GM21723 (cell line): Measurements from ENCODE around the gene GATA6.

Source experiments
- ATAC-seq: cut with Tn5 transposase; IDR thresholded peaks from one replicate; pipeline ENCODE4 v1.9.1; 2021; ENCODE audit warnings: mild to moderate bottlenecking, moderate library complexity; ENCODE audit not compliant: unreplicated experiment

Gene GATA6

DNA sequence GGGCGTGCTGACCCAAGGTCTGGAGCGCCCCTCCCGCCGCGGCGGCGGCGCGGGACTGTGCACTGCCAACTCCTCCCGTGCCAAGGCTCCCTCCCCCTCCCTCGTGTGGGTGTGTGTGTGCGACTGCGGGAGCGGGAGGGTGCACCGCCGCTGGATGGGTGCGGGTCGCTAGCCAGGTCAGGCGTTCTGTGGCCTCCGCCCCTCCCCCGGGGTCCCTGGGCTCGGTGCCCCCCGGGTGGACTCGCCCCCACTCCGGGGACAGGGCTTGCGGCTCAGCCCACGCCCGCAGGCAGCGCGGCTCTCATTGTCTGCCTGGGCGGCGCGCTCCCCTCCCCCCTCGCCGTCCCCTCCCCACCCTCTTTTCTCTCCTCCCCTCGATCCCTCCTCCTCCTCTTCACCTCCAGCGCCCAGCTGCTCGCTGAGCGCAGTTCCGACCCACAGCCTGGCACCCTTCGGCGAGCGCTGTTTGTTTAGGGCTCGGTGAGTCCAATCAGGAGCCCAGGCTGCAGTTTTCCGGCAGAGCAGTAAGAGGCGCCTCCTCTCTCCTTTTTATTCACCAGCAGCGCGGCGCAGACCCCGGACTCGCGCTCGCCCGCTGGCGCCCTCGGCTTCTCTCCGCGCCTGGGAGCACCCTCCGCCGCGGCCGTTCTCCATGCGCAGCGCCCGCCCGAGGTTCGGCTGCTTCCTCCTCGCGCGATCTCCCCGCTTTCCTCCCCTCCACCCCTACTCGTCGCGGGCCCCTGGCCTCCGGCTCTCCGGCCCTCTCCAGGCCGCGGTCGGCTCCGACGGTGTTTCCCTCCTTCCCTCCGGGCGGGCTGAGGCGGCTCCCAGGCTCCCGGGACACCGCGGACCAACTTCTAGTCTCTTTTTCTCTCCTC, at the start of gene GATA6:
Gene GATA6 (plus strand): TSS at position 579 of the 878 bp plus-strand sequence. CDS start 1,556 bp downstream, outside the sequence.
- ATAC-seq, result peak; percentile 59

DNA sequence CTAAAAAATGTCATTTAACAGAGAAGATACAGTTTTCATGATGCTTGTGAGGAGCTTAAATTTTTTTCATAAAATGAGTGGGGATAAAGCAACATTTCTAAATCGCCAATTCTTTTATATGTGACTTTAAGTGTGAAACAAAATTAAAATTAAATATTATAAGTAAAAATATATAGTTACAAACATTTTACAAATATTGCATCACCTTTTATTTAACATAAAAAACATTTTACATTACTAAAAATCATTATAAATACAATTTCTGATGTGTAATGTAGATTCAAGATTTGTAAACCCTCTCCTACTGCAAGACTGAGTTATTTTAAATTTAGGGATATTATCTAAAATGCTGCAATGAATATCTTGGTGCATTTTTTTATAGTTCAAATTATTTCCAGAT, 44.4 kb upstream of the GATA6 start:
- ATAC-seq, result no peak

DNA sequence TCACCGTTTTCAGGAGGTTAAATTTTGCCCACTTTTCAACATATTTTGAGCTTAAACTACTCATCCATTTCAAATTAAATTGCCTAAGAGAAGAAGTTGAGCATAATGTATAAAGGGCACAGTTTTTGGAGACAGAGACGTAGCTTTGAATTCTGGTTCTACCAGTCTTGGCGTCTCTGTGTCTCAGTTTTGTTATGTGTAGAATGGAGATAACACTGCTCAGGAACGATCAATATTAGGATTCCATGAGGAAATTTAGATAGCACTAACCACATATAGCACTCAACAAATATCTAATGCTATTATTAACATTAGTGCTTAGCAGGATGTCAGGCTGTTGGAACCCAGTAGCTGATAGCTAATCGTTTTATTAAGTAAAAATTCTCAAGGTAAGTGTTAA, 40.4 kb upstream of the GATA6 start:
- no peak for ATAC-seq

DNA sequence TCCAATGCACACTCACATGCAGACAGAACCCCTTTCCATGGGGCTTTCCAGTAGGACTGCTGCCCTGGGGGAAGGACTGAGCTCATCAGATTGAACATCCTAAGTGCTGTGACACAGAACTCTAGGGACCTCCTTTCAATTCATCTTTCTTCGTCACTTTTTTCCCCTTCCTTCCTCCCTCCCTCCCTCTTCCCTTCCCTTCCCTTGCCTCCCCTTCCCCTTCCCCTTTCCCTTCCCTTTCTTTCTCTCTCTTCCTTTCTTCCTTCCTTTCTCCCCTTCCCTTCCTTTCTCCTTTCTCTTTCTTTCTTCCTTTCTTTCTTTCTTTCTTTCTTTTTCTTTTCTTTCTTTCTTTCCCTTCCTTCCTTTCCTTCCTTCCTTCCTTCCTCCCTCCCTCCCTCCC, 39.6 kb upstream of the GATA6 start:
- ATAC-seq, result no peak

DNA sequence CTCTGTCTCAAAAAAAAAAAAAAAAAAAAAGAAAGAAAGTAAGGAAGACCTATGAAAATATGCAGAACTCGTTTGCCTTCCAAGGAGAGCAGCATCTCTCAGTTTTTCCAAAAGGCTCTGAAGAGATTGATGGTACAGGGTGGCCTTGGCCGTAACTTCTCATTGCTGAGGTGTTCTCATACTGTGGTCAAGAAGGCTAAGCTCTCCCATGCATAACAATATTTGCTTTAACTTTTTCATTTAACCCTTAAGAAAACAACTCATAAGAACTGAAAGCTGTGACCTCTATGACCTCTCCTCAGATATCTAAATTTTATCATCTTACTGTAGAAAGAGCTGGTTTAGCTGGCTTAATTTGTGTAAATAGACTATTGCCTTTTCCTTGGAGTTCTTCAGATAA, 37.1 kb upstream of the GATA6 start:
- no peak for ATAC-seq

DNA sequence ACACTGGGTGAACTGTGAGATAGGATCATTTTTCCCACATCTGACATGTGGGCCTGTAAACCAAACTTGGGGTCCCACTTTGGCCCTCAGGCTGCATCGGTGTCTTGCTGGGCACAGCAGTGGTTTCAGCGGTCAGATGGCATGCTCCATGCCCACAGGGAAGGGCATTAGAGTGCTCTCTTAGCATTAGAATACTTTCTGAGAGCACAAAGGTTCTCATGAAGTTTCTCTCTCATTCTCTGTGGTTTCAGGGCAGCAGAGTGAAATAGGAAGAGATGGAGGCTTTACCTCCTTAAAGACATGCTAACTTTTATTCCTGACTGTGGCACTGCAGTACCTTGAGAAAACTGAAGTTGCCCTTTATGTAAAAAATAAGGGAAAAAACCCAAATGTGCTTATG, 36.6 kb upstream of the GATA6 start:
- ATAC-seq, result no peak

DNA sequence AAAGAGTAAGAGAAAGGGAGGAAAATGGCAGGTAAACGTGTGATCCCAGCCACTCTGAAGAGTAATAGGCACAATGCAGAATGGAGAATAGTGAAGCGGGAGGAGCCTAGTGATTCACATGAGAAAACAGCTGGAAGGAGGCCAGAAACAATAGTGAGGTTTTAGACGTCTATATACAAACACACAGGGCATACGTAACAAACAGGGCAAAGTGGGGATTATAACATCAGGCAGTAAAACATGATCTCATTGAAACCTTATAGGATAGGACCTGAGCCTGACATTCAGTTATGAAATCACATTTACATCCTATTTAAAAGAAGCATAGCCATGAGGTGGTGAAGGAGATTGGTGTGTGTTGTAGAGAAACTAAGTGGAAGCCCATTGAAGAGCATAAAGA, 33.0 kb upstream of the GATA6 start:
- ATAC-seq, result no peak

DNA sequence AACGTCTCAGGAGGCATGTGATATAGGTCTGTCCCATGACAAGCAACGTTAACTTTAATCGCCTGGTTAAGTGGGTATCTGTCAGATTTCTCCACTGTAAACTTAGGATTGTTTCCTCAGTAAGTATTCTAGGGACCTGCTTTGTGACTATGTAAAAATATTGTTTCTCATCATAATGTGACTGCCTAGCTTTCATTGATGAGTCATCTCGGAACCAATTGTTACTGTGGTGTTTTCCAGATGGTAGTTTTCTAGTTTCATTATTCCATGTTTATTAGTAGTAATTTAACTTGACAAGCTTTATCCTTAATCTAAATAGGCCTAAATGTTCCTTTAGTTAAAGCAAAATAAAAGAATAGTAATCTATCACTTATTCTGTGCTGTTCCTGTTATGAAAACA, 28.2 kb upstream of the GATA6 start:
- no peak for ATAC-seq

DNA sequence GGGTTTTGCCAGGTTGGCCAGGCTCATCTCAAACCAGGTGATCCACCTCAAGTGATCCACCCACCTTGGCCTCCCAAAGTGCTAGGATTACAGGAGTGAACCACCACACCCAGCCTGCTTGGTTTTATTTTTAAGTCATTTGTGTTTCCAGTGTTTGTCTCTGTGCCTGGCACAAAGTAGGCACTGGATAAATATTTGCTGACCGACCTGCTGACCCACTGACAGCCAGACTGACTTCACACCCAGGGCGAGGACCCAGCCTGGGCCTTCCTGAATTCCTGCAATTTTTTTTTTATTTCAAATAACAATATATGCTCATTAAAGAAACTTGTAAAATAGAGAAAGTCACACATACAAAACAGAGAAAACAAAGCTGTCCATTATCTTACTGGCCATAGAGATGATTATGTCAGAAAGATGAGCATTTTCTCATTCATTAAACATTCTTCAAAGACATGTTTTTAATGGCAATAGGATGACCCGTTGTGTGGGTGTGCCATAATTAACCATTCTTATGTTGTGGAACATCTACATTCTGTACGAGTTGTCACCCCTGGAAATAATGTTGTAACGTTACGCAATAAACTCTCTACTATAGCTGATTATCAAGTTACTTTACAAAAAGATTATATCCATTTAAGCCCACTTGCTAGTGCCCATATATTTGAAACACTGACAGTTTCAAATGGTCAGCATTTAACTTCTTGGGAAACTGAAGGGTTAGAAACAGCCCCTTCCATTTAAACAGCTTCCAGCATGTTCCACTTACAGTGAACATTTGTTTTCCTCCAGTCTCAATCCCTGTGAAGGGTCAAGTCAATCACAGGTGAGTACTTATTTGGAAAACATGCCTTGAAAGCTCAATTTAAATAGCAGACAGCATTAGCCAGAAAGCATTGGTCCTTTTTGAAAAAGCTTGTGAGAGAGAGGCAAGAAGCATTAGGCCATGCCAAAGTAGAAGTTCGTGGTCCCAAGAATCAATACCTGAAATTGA, 25.7 kb upstream of the GATA6 start:
- ATAC-seq, result no peak

DNA sequence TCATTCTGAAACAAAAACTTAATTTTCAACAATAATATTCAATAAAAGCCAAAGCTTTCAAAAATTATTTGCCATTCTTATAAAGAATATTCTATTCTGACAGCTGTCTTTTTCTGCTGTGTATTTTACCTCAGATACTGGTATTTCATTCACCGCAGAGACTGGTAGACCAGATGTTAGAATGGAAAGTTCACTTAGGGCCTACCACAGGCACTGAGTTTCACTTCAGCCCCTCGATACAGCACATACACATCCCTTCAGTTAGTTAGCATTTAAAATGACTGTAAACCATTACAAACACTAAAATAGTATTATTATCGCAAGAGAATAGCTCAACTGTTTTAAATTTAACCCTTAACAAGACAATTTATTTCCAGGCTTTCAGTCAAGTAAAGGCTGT, 24.2 kb upstream of the GATA6 start:
- no peak for ATAC-seq

DNA sequence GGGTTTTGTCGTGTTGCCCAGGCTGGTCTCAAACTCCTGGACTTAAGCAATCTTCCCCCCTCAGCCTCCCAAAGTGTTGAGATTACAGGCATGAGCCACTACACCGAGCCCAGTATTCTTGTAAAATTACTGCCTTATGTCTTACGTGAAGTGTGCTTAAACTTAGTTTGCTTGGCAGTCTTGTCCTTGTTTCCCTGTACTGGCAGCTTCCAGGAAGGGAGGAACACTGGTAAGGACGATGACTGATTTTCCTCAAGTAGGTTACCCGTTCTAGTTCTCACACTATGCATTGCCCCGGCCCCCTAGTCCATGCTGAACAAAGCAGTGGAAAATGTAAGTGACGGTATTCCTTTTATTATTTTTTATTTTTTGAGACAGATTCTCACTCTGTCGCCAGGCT, 19.7 kb upstream of the GATA6 start:
- ATAC-seq, result no peak

DNA sequence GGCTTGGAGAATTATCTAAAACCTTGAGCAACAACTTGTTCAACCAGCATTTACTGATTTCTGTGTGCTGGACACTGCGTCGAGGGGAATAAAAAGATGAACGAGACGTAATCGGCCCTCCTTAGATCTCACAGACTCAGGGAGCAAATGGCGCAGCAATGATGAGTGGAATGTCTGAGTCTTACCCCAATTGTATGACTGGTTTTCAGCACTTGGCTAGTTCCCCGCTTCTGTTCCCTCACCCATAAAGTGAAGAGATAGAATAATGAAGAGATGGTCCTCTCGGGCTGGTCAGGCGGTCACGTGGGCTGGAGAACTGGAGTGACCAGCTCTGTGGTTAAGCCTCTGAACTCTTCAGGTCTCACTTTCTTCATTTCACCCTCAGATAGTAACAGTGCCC, 17.3 kb upstream of the GATA6 start:
- no peak for ATAC-seq

DNA sequence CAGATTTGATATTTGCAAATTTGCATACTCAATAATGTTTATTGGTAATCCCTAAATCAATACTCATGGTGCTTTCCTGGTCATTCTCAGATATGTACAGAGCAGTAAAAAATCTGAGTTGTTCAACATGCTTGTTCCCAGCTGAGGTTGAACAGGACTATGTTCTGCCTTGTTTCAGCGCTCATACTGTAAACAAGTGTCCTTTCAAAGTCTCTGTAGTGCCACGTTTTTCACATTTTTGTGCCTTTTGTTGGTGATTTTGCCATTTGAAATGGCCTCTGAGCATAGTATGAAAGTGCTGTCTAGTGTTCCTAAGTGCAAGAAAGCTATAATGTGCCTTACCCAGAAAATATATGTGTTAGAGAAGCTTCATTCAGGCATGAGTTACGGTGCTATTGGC, 16.0 kb upstream of the GATA6 start:
- no peak for ATAC-seq

DNA sequence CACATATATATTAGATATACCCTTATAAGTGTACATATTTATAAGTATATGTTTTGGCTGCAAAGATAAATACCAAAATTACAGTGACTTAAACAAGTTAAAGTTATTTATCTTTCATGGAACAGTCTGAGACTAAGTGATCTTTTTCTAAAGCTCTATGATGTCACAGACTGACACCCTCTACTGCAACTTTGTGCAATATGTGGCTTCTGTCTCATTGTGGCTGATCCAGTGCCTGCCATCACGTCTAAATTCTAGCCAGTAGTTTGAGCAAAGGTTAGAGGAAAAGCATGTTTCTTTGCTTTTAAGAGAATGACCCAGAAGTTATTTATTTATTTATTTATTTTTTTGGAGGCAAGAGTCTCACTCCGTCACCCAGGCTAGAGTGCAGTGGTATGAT, 13.8 kb upstream of the GATA6 start:
- ATAC-seq, result no peak

DNA sequence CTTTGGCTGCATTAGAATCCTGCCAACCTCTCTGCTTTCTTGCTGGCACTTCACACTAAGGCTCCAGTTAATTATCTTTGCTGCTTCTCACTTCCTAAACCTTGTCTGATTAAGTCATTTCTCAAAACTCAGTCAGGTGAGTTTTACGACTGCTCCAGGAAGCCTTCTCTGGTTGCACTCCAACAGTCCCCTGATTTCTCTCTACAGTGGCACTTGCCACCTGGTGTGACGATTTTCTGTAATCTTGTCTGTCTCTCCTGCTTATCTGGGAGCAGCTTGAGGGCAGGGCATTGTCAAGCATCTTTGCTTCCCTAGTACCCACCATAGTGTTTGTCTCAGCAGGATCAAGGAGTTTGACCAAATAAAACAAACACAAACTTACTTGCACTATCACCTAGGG, 10.4 kb upstream of the GATA6 start:
- ATAC-seq, result no peak

DNA sequence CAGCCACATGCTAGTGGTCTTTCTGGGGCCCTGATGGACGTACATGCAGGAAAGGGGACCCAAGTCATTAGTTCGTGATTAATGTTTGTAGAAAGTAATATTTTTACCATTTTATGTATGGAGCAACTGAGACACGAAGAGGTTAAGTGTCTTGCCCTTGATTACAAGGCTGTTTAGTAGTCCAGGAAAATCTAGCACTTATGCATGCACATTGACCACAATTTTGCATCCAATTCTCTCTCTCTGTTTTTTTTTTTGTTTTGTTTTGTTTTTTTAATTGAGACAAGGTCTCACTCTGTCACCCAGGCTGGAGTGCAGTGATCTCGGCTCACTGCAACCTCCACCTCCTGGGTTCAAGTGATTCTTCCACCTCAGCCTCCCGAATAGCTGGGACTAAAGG, 8.3 kb upstream of the GATA6 start:
- no peak for ATAC-seq

DNA sequence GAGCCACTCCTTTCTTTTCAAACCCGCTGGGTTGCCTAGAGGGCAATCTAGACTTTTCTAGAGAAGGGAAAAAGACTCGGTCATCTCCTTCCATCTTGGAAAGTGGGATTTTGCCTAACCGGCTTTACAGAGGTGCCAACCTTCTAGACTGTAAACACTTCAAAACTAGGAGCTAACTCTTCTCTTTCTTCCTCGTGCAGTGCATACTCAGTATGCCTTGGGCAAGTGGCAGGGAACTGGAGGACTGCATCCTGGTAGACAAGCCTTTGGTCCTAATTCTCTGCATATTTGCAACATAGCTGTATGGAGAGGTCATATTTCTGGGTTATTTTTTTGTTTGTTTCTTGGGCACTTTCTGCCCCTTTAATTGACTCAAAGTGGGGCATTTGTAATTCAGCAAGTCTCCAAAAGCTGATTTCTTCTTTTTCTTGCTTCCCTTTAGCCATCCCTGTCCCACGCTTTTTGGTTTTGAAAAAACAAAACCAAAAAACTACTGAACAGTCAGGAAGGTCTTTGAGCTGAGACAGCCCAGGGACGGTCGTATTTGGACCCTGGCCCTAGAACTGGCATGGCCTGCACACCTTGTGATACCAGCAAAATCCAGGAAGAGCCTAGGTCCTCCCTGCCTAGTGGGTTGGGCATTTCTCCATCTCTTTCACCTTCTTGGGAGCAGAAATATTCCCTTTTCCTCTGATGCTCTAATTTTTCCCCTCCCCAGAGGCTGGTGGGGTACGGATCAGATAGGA, 5.8 kb upstream of the GATA6 start:
- no peak for ATAC-seq

DNA sequence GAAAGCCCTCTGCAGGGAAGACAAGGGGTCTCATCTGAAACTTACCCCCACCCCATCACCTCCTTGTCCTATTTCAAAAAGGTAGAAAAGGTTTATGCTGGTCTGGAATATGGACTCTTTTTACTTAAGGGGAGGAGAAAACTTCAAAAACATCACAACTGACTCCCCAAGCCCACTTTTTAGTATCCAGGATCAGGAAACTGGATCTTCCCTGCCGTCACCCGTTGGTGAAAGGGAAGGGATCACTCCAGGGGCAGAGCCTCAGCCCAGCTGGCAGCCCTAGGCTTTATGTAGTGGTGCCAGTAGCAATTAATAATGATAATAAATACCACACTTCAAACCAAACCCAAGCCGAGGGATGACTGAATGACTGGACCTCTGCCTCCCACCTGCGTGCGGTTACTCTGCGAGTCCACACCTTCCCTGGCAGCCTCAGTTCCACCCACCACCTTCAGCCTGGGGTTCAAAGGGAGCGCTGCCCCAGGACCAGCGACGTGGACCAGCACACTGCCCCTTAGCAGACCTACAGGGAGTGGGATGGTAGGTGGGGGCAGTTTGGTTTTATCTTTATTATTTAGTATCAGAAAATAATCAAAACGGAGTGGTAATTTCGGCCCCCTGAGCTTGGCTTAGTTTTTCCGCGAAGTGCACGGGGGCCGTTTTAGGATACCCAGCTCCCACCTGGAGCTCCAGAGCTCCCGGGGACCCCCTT, 4.9 kb upstream of the GATA6 start:
- ATAC-seq, result no peak

DNA sequence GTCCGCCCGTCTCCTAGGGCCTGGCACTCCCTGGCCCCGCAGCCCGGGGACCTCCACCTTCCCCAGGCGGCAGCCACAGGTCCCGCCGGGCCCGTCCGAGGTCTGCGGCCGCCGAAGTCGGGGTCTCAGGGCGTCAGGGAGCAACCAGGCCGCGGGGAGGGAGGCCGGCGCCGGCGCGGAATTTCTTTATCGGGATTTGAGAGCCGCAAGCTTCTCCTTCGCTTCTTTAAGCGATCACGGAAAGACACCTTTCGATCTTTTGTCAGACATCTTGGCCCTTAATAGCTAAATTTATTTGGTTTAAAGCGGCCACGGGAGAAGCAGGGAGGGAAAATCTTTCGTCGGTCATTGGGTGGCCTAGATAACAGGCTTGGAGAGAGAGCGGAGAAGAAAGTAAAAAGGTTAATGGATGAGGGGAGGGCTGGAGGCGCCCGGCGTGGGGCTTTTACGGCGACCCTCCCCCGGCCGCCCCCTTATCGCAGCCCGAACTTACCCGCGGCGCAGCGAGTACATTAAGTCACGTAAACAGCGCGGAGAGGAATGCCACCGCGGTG, 4.3 kb upstream of the GATA6 start:
- no peak for ATAC-seq

DNA sequence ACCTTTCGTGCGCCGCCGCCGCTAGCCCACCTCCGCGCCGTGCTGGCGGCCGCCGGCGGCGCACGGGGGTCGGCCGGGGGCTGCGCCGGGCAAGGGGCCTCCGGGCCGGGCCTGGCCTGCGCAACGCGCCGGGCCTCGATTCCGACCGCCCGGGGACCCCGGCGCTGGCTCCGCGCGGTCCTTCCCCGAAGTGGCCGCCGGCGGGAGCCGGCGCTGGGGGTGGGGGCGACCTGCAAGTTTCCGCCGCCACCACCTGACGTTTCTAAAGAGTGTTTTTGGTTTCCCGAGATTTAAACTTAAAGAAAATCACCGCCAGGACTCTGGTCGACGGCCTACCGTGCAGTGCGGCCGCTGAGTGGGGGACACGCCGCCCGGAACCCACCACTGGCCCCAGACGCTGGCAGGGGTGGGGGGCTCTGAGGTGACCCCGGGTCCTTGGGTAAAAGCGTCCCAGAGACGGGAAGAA, 3.8 kb upstream of the GATA6 start:
- ATAC-seq, result no peak
